ENCODE measurements around the gene ZNF488. TPM values are rescaled to one million over a fixed set of nuclear protein-coding genes. Genes with fewer than 3 reads are reported as not detected.

ZNF488 gene
- total RNA-seq, 1 experiment from 2014 or later: 0.11 TPM

DNA sequence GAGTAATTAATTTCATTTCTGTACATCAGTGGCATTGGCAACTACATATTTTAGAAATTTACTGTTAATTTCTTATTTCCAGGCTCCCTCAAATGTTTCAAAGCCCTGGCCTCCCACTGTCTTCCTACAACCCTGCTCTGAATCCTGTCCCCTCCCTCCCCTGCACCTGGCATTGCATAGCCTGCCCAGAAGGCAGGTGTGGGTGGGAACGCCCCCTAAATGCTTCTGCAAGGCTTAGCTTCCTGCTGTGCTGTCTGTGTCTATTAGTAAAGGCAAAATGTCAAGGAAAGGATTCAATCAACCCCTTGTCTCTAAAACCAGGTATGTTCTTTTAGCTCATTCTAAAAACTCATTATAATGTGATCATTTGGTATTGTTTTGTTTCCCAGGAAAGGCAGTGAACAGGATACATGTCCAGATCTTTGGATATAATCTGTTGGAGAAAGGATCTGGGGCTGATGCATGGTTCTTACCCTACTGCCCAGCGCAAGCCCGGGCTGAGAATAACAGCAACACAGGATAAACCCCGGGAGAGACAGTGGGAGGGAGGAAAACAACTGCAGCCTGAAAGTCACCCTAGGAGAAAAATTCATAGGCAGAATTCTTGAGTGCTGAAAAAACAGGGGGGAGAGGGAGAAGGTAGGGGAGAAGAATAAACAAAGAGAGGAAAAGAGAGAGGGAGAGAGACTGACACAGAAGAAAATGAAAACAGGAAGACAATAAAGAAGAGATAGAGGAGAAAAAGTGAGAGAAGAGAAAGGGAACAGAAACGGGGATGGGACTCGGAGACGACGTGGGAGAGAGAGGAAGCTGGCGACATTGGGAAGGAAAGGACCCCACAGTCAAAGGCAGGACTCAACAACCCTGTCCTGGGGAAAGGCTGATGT, 589 bp downstream of the ZNF488 start:
- DNase-seq (ENCODE audit: low read depth): no peak

DNA sequence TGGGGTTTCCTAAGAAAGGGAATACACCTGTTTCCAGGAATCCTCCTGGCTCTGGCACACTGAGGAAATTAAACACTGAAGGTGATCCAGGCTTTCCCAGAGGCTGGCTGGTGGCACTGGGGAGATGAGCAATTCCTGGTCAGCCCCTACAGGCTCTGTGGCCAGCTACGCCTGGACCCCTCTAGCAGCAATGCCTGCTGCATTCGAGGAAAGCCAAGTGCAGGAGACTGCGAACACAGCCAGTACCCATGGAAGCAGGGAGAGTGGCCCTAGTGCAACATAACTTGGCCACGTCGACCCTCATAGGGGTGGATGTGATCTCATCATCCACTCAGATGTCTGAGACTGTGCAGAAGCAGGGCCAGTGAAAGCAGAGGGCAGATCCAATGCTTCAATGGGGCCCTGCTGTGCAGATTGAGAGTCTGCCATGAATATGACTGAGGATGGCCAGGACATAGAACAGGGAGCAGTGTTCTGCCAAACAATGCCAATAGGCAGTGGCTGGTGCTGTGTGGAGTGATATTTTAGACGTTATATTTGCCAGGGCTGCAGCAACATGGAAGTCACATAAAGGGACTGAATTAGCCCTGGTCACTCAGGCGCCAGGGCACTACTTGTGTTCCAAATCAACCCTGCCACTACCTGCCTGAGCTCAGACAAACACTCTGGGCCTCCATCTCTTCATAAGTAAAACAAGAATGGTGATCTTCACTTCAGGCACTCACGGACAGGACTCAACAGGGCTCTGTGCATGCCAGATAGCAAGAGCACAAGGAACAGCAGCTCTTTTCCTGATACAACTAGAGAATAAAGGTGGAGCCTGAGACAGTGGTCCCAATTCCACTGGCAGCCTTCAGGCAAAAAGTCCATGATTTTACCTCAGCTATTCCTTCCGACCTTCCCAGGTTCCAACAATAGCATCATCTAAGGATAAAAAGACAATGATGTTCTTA, 2.4 kb downstream of the ZNF488 start:
- DNase-seq (ENCODE audit: low read depth): no peak

GRCh38 chr10:47381103-47381395, 3.0 kb downstream of the ZNF488 start:
- DNase-seq (ENCODE audit: low read depth): no peak

GRCh38 chr10:47380341-47381102, 3.6 kb downstream of the ZNF488 start:
- DNase-seq (ENCODE audit: low read depth): no peak

GRCh38 chr10:47379901-47380300, 4.2 kb downstream of the ZNF488 start:
- no peak for DNase-seq (ENCODE audit: low read depth)

DNA sequence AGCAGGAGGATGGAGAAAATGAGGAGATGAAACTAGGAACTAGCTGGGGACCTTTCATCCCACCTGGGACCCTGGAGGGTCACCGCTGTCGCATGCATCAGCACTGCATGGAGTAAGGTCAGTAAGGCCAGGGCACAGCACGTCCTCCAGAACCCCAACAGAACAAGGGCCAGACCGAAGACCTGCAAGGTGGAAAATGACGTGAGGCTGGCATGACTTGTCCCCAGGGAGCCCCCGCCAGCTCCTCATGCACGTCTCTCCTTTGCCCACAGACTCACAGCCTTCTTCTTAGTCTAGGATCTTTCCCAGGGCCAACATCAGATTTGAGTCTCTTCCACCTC, 4.7 kb downstream of the ZNF488 start:
- DNase-seq (ENCODE audit: low read depth): no peak

GRCh38 chr10:47378606-47379444, 5.3 kb downstream of the ZNF488 start:
- DNase-seq (ENCODE audit: low read depth): no peak

DNA sequence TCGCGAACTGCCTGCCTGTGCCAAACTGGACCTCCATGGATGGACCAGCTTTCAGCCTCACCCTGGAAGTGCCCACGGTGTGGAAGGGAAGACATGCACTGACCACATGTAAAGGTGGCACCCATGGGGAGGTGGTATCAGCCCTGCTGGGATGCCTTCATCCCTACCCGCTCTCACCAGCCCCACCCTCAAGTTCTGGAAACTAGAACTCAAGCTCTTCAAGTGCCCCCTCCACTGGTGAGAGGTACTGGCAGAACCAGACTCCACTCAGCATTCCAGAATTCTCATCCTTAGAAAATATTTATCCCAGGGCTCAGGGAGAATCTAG, 5.9 kb downstream of the ZNF488 start:
- no peak for DNase-seq (ENCODE audit: low read depth)

DNA sequence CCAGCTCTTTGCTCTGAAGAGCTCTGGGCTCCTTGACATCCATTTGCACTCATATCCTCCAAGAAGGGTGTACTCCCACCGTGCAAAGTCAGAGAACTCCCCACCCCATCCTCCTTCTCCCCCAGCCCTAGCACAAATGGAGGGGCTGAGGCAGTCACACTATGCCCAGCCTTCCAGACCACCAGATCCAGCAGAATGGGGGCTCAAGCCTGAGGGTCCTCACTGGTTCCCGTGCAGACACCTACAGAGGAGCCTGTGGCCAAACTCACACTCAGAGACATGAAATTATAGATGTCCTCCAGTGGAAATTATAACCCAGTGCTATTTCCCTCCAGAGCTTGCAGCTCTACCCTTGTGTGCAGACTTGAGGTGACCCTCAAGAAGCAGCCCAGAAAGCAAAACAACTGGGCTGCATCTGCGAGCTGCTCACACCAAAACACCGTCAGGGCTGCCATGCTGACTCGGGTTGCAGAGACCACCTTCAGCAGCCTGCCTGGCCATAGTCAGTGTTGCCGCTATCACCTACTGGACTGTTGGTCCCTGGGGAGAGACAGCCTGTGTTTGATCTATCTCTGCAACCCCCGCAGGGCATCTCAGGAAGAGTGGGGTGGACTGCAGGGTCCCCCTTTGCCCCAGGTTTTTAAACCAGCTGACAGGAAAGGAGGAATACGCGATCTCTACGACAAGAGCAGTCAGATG, 7.4 kb downstream of the ZNF488 start:
- no peak for DNase-seq (ENCODE audit: low read depth)

GRCh38 chr10:47374611-47375536, 9.2 kb downstream of the ZNF488 start:
- DNase-seq (ENCODE audit: low read depth): no peak

- DNase-seq (ENCODE audit: low read depth): no peak
These were observed 11.4 kb downstream of the ZNF488 start for GRCh38 chr10:47372726-47373125.

DNA sequence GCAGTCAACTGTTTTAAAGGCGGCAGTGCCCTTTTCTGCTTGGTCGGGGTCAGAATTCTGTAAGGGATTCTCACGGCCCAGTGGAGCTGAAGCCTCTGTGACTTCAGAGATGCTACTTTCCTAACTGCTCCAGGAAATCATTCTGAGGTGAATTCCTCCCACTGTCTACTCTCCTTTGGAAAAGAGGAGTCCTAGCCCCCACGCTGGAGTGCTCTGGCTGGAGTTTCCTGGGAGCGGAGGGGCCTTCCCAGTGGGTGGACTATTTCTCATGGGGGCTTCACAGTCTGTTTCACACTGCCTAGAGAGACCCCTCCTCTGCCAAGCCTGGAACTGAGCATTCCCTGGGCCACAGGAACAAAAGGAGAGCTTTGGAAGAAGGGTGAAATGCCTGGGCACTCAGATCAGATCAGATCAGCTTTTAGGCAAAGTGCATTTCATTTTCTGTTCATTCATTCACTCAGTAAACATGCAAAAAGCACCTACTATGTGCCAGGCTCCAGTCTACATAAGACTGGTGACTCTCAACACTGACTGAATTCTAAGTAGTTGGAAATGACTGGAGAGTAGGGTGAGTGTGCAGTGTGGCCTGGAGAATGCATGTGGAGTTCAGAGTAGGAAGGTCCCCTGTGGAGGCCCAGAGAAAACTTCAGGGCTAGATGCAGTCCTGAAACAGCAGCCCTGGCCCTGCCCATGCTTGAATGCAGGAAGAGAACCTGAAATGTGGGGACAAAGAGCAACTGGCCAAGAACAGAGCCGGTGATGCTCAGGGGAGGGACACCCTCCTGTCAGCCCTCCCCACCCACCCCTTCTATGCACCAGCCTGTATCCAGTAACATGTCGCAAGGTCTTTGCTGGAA, 12.2 kb downstream of the ZNF488 start:
- DNase-seq (ENCODE audit: low read depth): no peak

DNA sequence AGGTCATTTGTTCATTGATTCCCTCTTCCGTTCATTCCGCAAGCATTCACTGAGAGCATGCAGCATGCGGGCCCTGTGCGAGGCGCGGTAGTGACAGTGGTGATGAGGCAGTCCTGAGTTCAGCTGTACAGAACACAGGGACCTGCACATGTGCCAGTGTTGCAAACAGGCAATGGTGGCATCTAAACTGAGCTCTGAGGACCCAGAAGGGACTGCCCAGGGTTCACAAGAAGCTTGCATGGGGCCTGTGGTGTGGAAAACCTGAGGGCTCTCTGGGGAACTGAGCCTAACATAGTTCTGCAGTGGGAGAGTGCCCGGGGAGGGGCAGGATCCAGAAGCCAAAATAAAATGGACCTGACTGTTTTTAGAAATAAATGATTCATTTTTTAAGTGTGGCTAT, 13.2 kb downstream of the ZNF488 start:
- DNase-seq (ENCODE audit: low read depth): no peak

- DNase-seq (ENCODE audit: low read depth): no peak
These were observed 13.9 kb downstream of the ZNF488 start for GRCh38 chr10:47370015-47370767.

DNA sequence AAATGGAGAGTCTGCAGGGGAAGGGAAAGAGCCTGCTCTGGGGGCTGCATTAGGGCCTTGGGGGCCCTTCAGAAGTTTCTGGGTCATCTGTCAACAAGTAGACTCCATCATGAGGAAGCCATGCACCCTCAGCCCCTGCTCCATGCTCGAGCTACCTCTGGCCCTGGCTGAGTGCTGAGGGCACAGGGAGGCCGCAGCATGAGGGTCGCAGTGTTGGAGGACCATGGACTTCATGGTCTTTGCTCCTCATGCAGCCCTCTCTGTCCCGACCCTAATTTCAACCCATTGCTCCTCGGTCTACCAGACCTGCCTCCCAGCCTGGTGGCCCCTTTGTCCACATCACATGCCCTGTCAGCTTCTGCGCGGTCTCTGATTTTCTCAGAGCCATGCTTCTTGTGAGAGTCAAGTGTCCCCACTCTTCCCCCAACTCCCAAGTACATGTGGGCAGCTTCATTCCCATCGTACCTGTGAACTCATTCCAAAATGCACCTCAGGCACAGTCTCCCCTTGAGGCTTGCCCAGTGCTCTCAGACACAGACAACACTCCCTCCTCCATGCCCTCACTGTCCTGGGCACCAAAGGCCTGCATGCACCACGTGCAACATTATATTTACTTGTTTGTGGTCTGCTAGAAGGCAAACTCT, 14.7 kb downstream of the ZNF488 start:
- no peak for DNase-seq (ENCODE audit: low read depth)

- no peak for DNase-seq (ENCODE audit: low read depth)
These were observed 15.5 kb downstream of the ZNF488 start for GRCh38 chr10:47368431-47369180.

All from HT1080 (cell line).